Measurements from ENCODE around the gene SLC41A3. TPM values are rescaled to one million over a fixed set of nuclear protein-coding genes. Genes with fewer than 3 reads are reported as not detected.
"Not testable (repeated sequence)": the region's sequence is repeated elsewhere in the genome, so short reads cannot be mapped to it uniquely, and the experiment has no call there.

SLC41A3 gene
- total RNA-seq, 1 experiment from 2014 or later: 35.5 TPM

GRCh38 chr3:125957674-125958510 lies 126.0 kb downstream of the SLC41A3 start:
- Mint-ChIP-seq H3K9me3 (peaks cover 3 to 4% of the 10 kb centered on the region in 2 experiments; a peak in 3 of 5 replicates), H3K4me3 (peak overlapping the region; percentile 46 to 71), H3K27ac (no peak overlapping the region), H3K36me3 (ENCODE audit: insufficient read depth in 1 of 3, low read depth in 3 of 3) (no peaks in the 10 kb centered on the region), H3K27me3 (ENCODE audit: low read depth) (peaks cover 35% of the 10 kb centered on the region), H3K4me1 (peaks cover 0 to 8% of the 10 kb centered on the region in 2 experiments; a peak in 1 of 4 replicates)
- no peak overlapping the region for H3K56ac ChIP-seq (ENCODE audit: insufficient read length, low read depth, low read length)
- no peak overlapping the region for H3K18ac ChIP-seq (ENCODE audit: insufficient read length, low read depth, low read length)
- H3K79me2 ChIP-seq (ENCODE audit: insufficient read depth, low read length): no peaks in the 10 kb centered on the region
- H3K23ac ChIP-seq (ENCODE audit: insufficient read length, low read depth, low read length): no peak overlapping the region
- no peak overlapping the region for H4K5ac ChIP-seq (ENCODE audit: insufficient read length, low read depth, low read length)
- no peaks in the 10 kb centered on the region for H4K20me1 ChIP-seq (ENCODE audit: control insufficient read depth, insufficient read depth, insufficient read length)
- no peak overlapping the region for H2BK5ac ChIP-seq (ENCODE audit: insufficient read length, low read length)
- no peak overlapping the region for H2AFZ ChIP-seq (ENCODE audit: low read length)
- H3T11ph ChIP-seq (ENCODE audit: low read length): no peak overlapping the region
- H3K4me1 ChIP-seq (ENCODE audit: insufficient read depth, low read length): no peaks in the 10 kb centered on the region
- H3K23me2 ChIP-seq (ENCODE audit: insufficient read length, low read depth, low read length, poor library complexity, severe bottlenecking): no peaks in the 10 kb centered on the region
- H3K14ac ChIP-seq (ENCODE audit: insufficient read depth, low read length): no peak overlapping the region
- no peak overlapping the region for H4K8ac ChIP-seq (replicated peaks; ENCODE audit: insufficient read length, low read depth, low read length)
- no peak overlapping the region for H2AK5ac ChIP-seq (ENCODE audit: insufficient read length, low read length)
- H2BK120ac ChIP-seq (ENCODE audit: low read depth, low read length, poor library complexity, severe bottlenecking): no peak overlapping the region
- H3K9ac ChIP-seq (ENCODE audit: extremely low read depth, insufficient read length, low read length): no peak overlapping the region
- no peak overlapping the region for H3K4me2 ChIP-seq (ENCODE audit: insufficient read depth, insufficient read length, low read length)
- no peaks in the 10 kb centered on the region for H3K27me3 ChIP-seq (ENCODE audit: insufficient read depth, low read length)
- no peak overlapping the region for H4K91ac ChIP-seq (ENCODE audit: insufficient read length, low read depth, low read length)
- no peaks in the 10 kb centered on the region for H3K79me1 ChIP-seq (ENCODE audit: insufficient read depth, low read depth, low read length, poor library complexity, severe bottlenecking)
- H2BK15ac ChIP-seq (ENCODE audit: low read depth, low read length): no peak overlapping the region
- no peak overlapping the region for H3K4ac ChIP-seq (ENCODE audit: low read depth, low read length)
- no peak overlapping the region for H2BK12ac ChIP-seq (ENCODE audit: insufficient read length, low read depth, low read length)
- H2BK20ac ChIP-seq (ENCODE audit: low read depth, low read length, poor library complexity, severe bottlenecking): no peak overlapping the region
- H3K27ac ChIP-seq (ENCODE audit: insufficient read length, low read depth, low read length): no peak overlapping the region
- H3K9me3 ChIP-seq (ENCODE audit: control insufficient read depth, low read depth, low read length): no peaks in the 10 kb centered on the region
- WGBS (ENCODE audit: extremely low coverage, insufficient read length, low lambda C conversion rate): no CpG with 5 or more reads among the region's 75 CpGs
- TF ChIP-seq CTCF (conservative IDR thresholded peaks at IDR 0.05): no peak
- no peak for DNase-seq

GRCh38 chr3:125957020-125957419 lies 126.9 kb downstream of the SLC41A3 start:
- H3K4me1 Mint-ChIP-seq; H3K79me2 ChIP-seq (ENCODE audit: insufficient read depth, low read length); H2BK15ac ChIP-seq (ENCODE audit: low read depth, low read length); DNase-seq; H2BK120ac ChIP-seq (ENCODE audit: low read depth, low read length, poor library complexity, severe bottlenecking); H3K36me3 Mint-ChIP-seq (ENCODE audit: insufficient read depth in 1 of 3, low read depth in 3 of 3); H3K4me3 Mint-ChIP-seq; H3K4me1 ChIP-seq (ENCODE audit: insufficient read depth, low read length); H2BK20ac ChIP-seq (ENCODE audit: low read depth, low read length, poor library complexity, severe bottlenecking); H3K27ac Mint-ChIP-seq; H3K4ac ChIP-seq (ENCODE audit: low read depth, low read length); H4K8ac ChIP-seq (replicated peaks; ENCODE audit: insufficient read length, low read depth, low read length); H3T11ph ChIP-seq (ENCODE audit: low read length); H4K5ac ChIP-seq (ENCODE audit: insufficient read length, low read depth, low read length); H2AK5ac ChIP-seq (ENCODE audit: insufficient read length, low read length); H3K79me1 ChIP-seq (ENCODE audit: insufficient read depth, low read depth, low read length, poor library complexity, severe bottlenecking); H2AFZ ChIP-seq (ENCODE audit: low read length); H3K9me3 Mint-ChIP-seq; H2BK12ac ChIP-seq (ENCODE audit: insufficient read length, low read depth, low read length); H3K18ac ChIP-seq (ENCODE audit: insufficient read length, low read depth, low read length); H3K56ac ChIP-seq (ENCODE audit: insufficient read length, low read depth, low read length); H4K20me1 ChIP-seq (ENCODE audit: control insufficient read depth, insufficient read depth, insufficient read length); H3K4me2 ChIP-seq (ENCODE audit: insufficient read depth, insufficient read length, low read length); H3K23me2 ChIP-seq (ENCODE audit: insufficient read length, low read depth, low read length, poor library complexity, severe bottlenecking); H2BK5ac ChIP-seq (ENCODE audit: insufficient read length, low read length); H3K9ac ChIP-seq (ENCODE audit: extremely low read depth, insufficient read length, low read length); H3K27ac ChIP-seq (ENCODE audit: insufficient read length, low read depth, low read length); H3K23ac ChIP-seq (ENCODE audit: insufficient read length, low read depth, low read length); H3K27me3 ChIP-seq (ENCODE audit: insufficient read depth, low read length); H3K14ac ChIP-seq (ENCODE audit: insufficient read depth, low read length); H3K9me3 ChIP-seq (ENCODE audit: control insufficient read depth, low read depth, low read length); H4K91ac ChIP-seq (ENCODE audit: insufficient read length, low read depth, low read length): not testable (repeated sequence)
- WGBS (ENCODE audit: extremely low coverage, insufficient read length, low lambda C conversion rate): no CpG with 5 or more reads among the region's 4 CpGs
- peaks cover 42% of the 10 kb centered on the region for H3K27me3 Mint-ChIP-seq (ENCODE audit: low read depth)
